NCI-H2171 (cell line): ENCODE results near the gene TMCC1.
"Not testable (repeated sequence)": the region's sequence is repeated elsewhere in the genome, so short reads cannot be mapped to it uniquely, and the experiment has no call there.

Source experiments
- DNase-seq: peaks from one replicate; lab custom pipeline; 2025; lab: John Stamatoyannopoulos, UW

TMCC1 gene

GRCh38 chr3:129686941-129687340, 206.6 kb downstream of the TMCC1 start:
- peak; percentile 2 for DNase-seq

GRCh38 chr3:129684270-129684669, 209.2 kb downstream of the TMCC1 start:
- DNase-seq = no peak

GRCh38 chr3:129683201-129683600, 210.3 kb downstream of the TMCC1 start:
- DNase-seq = no peak

GRCh38 chr3:129676985-129677384, 216.5 kb downstream of the TMCC1 start:
- no peak for DNase-seq

GRCh38 chr3:129674798-129675123, 218.8 kb downstream of the TMCC1 start:
- not testable (repeated sequence) for DNase-seq

- DNase-seq = no peak
Observed at GRCh38 chr3:129673897-129674797, 219.4 kb downstream of the TMCC1 start.

GRCh38 chr3:129673012-129673411, 220.5 kb downstream of the TMCC1 start:
- DNase-seq = no peak

- no peak for DNase-seq
Observed at GRCh38 chr3:129672412-129672811, 221.1 kb downstream of the TMCC1 start.

GRCh38 chr3:129665024-129665768, 228.3 kb downstream of the TMCC1 start:
- no peak for DNase-seq

- no peak for DNase-seq
Observed at GRCh38 chr3:129663930-129664646, 229.4 kb downstream of the TMCC1 start.

- DNase-seq = no peak
Observed at GRCh38 chr3:129663045-129663446, 230.5 kb downstream of the TMCC1 start.

- DNase-seq = no peak
Observed at GRCh38 chr3:129662191-129662608, 231.3 kb downstream of the TMCC1 start.

- DNase-seq = no peak
Observed at GRCh38 chr3:129661766-129662165, 231.7 kb downstream of the TMCC1 start.

- DNase-seq = no peak
Observed at GRCh38 chr3:129658110-129658843, 235.2 kb downstream of the TMCC1 start.

GRCh38 chr3:129657261-129658046, 236.1 kb downstream of the TMCC1 start:
- DNase-seq = no peak

GRCh38 chr3:129656659-129657247, 236.8 kb downstream of the TMCC1 start:
- no peak for DNase-seq

GRCh38 chr3:129655291-129655700, 238.2 kb downstream of the TMCC1 start:
- DNase-seq = no peak

GRCh38 chr3:129654131-129654530, 239.4 kb downstream of the TMCC1 start:
- no peak for DNase-seq

GRCh38 chr3:129653019-129653418, 240.5 kb downstream of the TMCC1 start:
- DNase-seq = no peak

- DNase-seq = peak; percentile 13
Observed at GRCh38 chr3:129651435-129652202, 241.9 kb downstream of the TMCC1 start.
